NCI-H2029 (cell line): Measurements from ENCODE around the gene ZAP70.
"Not testable (repeated sequence)": the region's sequence is repeated elsewhere in the genome, so short reads cannot be mapped to it uniquely, and the experiment has no call there.

Source experiments
- DNase-seq: peaks from one replicate; lab custom pipeline; 2025; lab: John Stamatoyannopoulos, UW

ZAP70 gene

GRCh38 chr2:97698530-97698929, 14.8 kb upstream of the ZAP70 start:
- DNase-seq = no peak

- DNase-seq = peak; percentile 15
These were observed 13.5 kb upstream of the ZAP70 start for GRCh38 chr2:97699765-97700444.

GRCh38 chr2:97701186-97701585, 12.2 kb upstream of the ZAP70 start:
- DNase-seq = no peak

- DNase-seq = no peak
These were observed 11.4 kb upstream of the ZAP70 start for GRCh38 chr2:97701851-97702465.

GRCh38 chr2:97702731-97703470, 10.5 kb upstream of the ZAP70 start:
- no peak for DNase-seq

GRCh38 chr2:97703741-97704140, 9.6 kb upstream of the ZAP70 start:
- DNase-seq = no peak

GRCh38 chr2:97704989-97705388, 8.4 kb upstream of the ZAP70 start:
- no peak for DNase-seq

GRCh38 chr2:97706112-97706511, 7.3 kb upstream of the ZAP70 start:
- DNase-seq = no peak

GRCh38 chr2:97706708-97707345, 6.5 kb upstream of the ZAP70 start:
- no peak for DNase-seq

- DNase-seq = no peak
These were observed 5.9 kb upstream of the ZAP70 start for GRCh38 chr2:97707362-97708047.

- no peak for DNase-seq
These were observed 5.4 kb upstream of the ZAP70 start for GRCh38 chr2:97708048-97708380.

- DNase-seq = no peak
These were observed 4.8 kb upstream of the ZAP70 start for GRCh38 chr2:97708608-97709007.

GRCh38 chr2:97711394-97711711, 2.0 kb upstream of the ZAP70 start:
- no peak for DNase-seq

GRCh38 chr2:97712175-97712574, 1.2 kb upstream of the ZAP70 start:
- not testable (repeated sequence) for DNase-seq

GRCh38 chr2:97712693-97713295, 582 bp upstream of the ZAP70 start:
- no peak for DNase-seq

- DNase-seq = no peak
These were observed 941 bp downstream of the ZAP70 start for GRCh38 chr2:97714084-97714949.

- no peak for DNase-seq
These were observed 1.7 kb downstream of the ZAP70 start for GRCh38 chr2:97714950-97715652.

GRCh38 chr2:97715951-97716694, 2.7 kb downstream of the ZAP70 start:
- DNase-seq = no peak

GRCh38 chr2:97716695-97717612, 3.6 kb downstream of the ZAP70 start:
- no peak for DNase-seq
